Measurements from ENCODE around the gene NVL. TPM values are rescaled to one million over a fixed set of nuclear protein-coding genes. Genes with fewer than 3 reads are reported as not detected.
"Not testable (repeated sequence)": the region's sequence is repeated elsewhere in the genome, so short reads cannot be mapped to it uniquely, and the experiment has no call there.

The NVL gene
- total RNA-seq, 1 experiment from 2014 or later: 21.9 TPM

DNA sequence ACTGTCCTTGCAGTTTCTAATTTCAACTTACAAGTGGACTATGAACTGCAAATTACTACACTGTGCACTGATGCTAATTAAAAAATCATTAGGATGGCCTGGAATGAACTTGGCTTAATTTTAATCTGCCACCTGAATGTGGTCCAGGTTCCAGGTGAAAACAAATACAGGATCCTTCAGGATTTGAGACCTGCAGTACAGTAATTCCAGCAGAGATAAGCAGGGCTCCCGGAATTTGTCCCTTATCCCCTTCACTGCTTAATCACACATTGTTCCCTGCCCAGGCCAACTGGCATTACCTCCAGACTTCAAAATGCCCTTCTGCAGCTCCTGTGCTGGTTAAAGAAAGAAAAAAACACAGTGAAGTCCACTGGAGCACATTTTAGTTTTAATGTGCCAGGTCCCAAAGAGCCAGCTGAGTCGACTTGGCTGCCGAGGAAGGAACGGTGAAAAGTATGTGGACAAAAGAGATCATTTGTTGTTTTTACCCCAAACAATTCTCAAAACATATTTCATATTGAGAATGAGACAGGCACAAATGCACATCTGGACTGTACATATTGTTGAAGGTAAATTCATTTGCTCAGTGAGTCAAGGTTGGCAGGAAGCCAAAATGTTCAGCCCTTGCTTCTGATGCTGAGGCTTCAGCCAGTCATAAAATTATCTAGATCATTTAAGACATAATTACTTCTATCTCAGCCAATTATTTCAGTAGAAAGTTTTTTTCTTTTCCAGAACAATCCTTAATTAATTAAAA is 118.6 kb downstream of the NVL start:
- no TSS peak for BruUV-seq (replicated peaks)
- Histone ChIP-seq H3K4me3 (replicated peaks in 1 of 2; ENCODE audit: low read depth in 1 of 2, low read length in 2 of 2) (no peak overlapping the region), H3K9me3 (ENCODE audit: control insufficient read depth in 1 of 2, insufficient read depth in 1 of 2, low read depth in 1 of 2, low read length in 2 of 2) (no peaks in the 10 kb centered on the region), H2AFZ (ENCODE audit: low read depth, low read length, poor library complexity, severe bottlenecking) (no peak overlapping the region), H3K79me2 (ENCODE audit: insufficient read depth, low read length) (no peaks in the 10 kb centered on the region), H3K9ac (ENCODE audit: low read length) (no peak overlapping the region), H4K20me1 (ENCODE audit: insufficient read depth) (no peaks in the 10 kb centered on the region), H3K27ac (ENCODE audit: low read depth, low read length) (no peak overlapping the region), H3K9me2 (ENCODE audit: insufficient read depth) (no peaks in the 10 kb centered on the region), H3K36me3 (ENCODE audit: control insufficient read depth in 1 of 2, insufficient read depth in 2 of 2, low read length in 2 of 2) (no peaks in the 10 kb centered on the region), H3K4me1 (ENCODE audit: control insufficient read depth in 1 of 2, insufficient read depth in 2 of 2, low read length in 2 of 2) (peaks cover 0 to 9% of the 10 kb centered on the region in 2 experiments; a peak in 2 of 4 replicates), H3K4me2 (ENCODE audit: low read length) (no peak overlapping the region), H3K27me3 (ENCODE audit: insufficient read depth, low read length) (no peaks in the 10 kb centered on the region)
- RAD21 ChIA-PET (ENCODE audit: low non-redundant PET in 1 of 2, low total read pairs in 2 of 2, uncharacterized antibody in 2 of 2, unreplicated experiment in 2 of 2): no interaction called here
- no peak for ATAC-seq
- intact Hi-C loops (cut with micrococcal nuclease): no loop called here
- TF ChIP-seq CTCF (IDR thresholded peaks at IDR 0.05 in 2 of 3, conservative IDR thresholded peaks at IDR 0.05 in 1 of 3; ENCODE audit: borderline replicate concordance in 1 of 3, insufficient read depth in 1 of 3, low read depth in 2 of 3, low read length in 2 of 3): no peak
- POLR2A ChIA-PET: no interaction called here
- no peak for DNase-seq (ENCODE audit: low read depth, low spot score)
- CTCF ChIA-PET: no interaction called here

DNA sequence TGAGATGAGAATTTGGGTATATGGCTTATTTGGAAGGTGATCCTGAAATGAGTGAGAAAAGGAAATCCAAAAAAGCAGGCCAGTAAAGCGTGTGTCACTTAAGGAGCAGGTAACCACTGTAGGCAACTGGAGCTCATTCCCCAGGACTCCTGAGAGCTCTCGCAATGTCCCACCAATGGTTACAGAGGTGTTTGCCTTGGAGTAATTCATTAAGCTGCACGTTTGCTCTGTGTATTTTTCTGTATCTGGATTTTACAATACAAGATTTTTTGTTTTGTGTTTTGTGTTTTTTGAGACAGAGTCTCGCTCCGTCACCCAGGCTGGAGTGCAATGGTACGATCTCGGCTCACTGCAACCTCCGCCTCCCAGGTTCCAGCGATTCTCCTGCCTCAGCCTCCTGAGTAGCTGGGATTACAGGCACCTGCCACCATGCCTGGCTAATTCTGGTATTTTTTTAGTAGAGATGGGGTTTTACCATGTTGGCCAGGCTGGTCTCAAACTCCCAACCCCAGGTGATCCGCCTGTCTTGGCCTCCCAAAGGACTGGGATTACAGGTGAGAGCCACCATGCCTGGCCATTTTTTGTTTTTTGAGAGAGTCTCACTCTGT is 123.9 kb downstream of the NVL start:
- intact Hi-C loops (cut with micrococcal nuclease); H3K27me3 ChIP-seq (ENCODE audit: insufficient read depth, low read length); DNase-seq (ENCODE audit: low read depth, low spot score); H3K27ac ChIP-seq (ENCODE audit: low read depth, low read length); POLR2A ChIA-PET; H3K9ac ChIP-seq (ENCODE audit: low read length); H4K20me1 ChIP-seq (ENCODE audit: insufficient read depth); BruUV-seq (replicated peaks); H3K9me3 ChIP-seq (ENCODE audit: control insufficient read depth in 1 of 2, insufficient read depth in 1 of 2, low read depth in 1 of 2, low read length in 2 of 2); H3K79me2 ChIP-seq (ENCODE audit: insufficient read depth, low read length); CTCF ChIA-PET; ATAC-seq; H3K36me3 ChIP-seq (ENCODE audit: control insufficient read depth in 1 of 2, insufficient read depth in 2 of 2, low read length in 2 of 2); H3K4me3 ChIP-seq (replicated peaks in 1 of 2; ENCODE audit: low read depth in 1 of 2, low read length in 2 of 2); RAD21 ChIA-PET (ENCODE audit: low non-redundant PET in 1 of 2, low total read pairs in 2 of 2, uncharacterized antibody in 2 of 2, unreplicated experiment in 2 of 2); H3K9me2 ChIP-seq (ENCODE audit: insufficient read depth): not testable (repeated sequence)
- H2AFZ ChIP-seq (ENCODE audit: low read depth, low read length, poor library complexity, severe bottlenecking): peak overlapping the region; percentile 90
- H3K4me1 ChIP-seq (ENCODE audit: control insufficient read depth in 1 of 2, insufficient read depth in 2 of 2, low read length in 2 of 2): peaks cover 10 to 18% of the 10 kb centered on the region in 2 experiments
- H3K4me2 ChIP-seq (ENCODE audit: low read length): peak overlapping the region; percentile 75

All from HCT116 (cell line).